ENCODE data around the gene TTLL8.

- no peak for TF ChIP-seq EZH2 (IDR thresholded peaks at IDR 0.05)
- no peak for TF ChIP-seq POLR2AphosphoS5 (IDR thresholded peaks at IDR 0.05; ENCODE audit: borderline replicate concordance, low read depth, low read length)
- TF ChIP-seq FOXP2 (optimal IDR thresholded peaks at IDR 0.05; ENCODE audit: control extremely low read depth, extremely low read length, insufficient read depth) = no peak
These were observed 82.3 kb downstream of the TTLL8 start for GRCh38 chr22:49975543-49976389.
